GM18907 (cell line): Measurements from ENCODE around the gene TCERG1L.
"Not testable (repeated sequence)": the region's sequence is repeated elsewhere in the genome, so short reads cannot be mapped to it uniquely, and the experiment has no call there.

Experiments used
- ATAC-seq: cut with Tn5 transposase; IDR thresholded peaks from one replicate; pipeline ENCODE4 v1.9.1; 2021; ENCODE audit warnings: mild to moderate bottlenecking, moderate library complexity; ENCODE audit not compliant: unreplicated experiment

TCERG1L gene

DNA sequence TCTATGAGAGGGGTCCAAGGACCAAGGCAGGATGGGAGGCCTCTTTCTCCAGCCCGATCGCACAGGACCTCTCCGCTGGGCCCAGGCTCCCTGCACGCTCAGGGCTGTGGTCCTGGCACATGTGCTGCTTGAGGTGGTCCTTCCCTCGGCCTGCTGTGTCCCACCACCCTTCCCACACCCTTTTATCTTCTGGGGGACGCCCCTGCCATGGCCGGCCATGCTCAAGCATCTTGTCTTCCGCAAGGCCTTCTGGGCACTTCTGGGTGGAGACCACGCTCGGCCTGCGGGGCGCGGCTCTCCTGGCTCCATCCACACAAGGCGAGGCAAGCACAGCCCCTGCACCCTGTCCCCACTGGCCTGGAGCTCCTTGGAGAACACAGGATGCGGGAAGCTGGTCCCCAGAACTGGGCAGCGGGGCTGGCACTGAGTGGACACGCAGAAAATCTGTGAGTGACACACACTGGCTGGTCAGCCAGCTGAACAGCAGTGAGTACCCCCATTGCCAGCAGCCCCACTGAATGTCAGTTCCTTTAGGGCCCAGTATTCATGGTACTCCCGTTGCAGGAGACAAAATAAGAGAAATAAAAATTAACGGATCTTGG, 115.9 kb downstream of the TCERG1L start:
- no peak for ATAC-seq

DNA sequence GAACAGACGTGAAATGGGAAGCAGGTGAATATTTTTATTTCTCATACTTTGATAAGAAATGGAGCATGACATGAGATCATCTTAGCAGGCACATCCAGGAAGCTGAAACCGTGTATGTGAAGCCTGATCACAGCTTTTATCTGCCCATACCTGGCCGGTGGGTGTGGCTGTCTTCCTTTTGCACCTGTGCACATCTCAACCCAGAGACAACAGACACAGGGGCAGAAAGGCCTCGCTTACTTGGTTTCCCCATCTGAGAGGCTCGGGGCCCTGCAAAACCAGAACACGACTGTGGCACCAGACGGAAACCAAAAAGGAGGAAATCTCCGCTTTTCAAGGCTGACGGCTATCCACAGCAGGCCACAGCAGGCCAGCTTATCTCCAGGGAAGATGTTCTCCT, 116.4 kb downstream of the TCERG1L start:
- no peak for ATAC-seq

DNA sequence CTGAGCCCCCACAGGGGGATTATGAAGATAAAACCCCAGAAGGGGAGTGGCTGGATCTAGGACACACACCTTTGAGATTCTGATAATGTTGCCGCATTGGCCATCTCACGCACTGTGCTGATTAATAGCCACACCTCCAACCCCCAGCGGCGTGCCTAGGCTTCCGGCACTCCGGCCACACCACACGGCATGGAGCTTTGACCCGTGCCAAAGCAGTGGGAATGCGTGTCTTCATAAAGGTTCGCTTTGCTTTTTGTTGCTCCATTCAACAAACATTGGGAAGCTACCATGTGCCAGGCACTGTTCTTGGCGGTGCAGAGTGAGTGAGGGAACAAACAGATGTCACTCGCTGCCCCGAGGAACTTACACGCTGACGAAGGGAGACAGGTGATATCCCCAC, 117.6 kb downstream of the TCERG1L start:
- no peak for ATAC-seq

DNA sequence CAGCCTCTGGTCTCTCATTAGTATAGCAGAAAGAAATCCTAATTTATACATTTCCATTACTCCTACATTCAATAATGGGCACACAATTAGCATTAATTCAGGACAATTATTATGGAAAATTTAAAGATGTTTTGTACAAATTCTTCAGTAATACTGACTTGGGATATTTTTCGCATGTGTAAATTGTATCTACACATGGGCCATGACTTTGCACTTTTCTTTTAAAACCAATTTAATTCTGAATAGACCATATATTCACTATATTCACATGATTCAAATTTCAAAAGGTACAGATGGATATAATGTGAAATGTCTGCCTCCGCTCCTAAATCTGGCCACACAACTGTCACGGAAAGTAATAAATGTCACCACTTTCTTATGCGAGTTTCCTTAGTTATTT, 123.0 kb downstream of the TCERG1L start:
- ATAC-seq: no peak

DNA sequence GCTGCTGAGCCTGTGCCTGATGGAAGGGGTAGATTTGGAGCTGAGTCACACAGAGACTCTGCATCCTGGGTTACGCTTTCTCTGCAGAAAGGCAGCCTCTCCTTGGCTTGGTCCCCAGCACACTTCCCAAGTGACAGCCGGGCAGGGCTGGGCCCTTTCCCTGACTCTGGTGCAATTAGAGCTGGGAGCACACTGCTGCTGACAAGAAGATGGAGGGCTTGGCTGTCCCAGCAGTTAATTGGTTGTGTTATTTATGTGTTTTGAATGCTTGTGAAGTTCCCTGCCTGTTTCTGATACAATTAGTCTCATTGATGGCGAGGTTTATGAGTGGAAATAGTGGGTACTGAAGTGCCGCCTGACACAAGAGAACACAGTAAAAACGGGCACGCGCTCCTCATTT, 123.6 kb downstream of the TCERG1L start:
- no peak for ATAC-seq

DNA sequence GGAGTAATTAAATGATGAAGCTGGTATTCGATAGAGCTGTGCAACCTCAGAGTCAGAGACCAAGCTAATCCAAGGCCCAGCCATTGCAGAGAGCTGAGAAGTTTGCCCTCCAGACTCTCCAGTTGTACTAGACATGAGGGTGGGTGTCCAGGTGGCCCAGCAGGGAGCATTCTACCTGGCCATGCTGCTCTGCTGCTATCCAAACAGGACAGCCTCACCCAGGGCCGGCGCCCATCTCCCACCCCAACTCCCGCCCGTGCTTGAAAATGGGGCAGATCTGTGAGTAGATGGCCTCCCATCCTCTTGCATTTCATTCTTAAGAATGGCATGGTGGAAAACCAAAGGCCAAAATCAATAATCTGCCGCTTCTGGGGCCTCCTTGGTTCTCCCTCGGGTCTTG, 124.2 kb downstream of the TCERG1L start:
- no peak for ATAC-seq

DNA sequence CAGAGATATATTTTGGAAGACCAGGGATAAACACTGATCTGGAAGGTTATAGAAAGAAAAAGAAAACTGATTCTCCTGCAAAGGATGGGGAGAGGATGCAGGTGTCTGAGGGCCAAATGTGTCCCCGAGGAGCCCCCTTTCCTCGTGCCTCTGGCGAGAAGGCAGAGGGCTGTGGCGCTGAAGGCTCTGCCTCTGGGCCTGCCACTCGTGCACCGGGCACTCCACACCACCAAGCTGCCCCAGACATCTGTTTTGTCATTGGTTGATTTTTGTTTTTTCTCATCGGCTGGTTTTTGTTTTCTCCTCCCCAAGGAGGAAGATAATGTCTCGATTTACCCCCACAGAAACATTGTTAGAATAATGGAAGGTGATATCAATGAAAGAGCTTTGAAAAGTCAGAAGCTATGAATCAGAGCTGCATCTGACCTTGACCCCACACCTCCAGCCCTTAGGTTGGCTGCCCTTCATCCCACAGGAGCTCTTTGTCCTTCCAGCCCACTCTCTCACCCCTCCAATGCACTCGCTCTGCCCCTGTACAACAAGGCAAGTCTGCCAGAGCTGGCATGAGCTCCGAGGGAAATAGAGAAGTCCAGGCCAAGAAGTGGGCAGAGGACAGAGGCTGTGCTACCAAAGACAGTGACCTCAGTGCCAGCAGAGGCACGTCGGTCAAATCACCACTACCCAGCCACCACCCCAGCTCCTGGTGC, 124.8 kb downstream of the TCERG1L start:
- no peak for ATAC-seq

DNA sequence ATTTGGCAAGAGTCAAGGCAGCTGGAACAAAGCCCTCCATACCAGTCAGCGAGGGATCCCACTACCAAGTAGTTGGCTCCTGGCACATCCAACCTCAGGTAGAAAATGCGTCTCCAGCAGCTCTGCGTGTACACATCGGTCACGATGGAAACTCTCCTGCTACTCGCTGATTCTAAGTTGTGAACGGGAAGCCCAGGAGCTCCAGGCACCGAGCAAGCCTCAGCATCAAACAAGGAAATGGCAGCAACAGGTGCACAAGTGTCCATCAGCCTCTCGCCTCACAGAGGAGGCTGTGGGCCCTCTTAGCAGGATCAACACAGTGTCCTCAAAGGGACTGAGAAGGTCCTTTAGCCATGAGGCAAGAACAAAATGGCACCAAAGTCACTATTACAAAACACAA, 127.0 kb downstream of the TCERG1L start:
- ATAC-seq: no peak

DNA sequence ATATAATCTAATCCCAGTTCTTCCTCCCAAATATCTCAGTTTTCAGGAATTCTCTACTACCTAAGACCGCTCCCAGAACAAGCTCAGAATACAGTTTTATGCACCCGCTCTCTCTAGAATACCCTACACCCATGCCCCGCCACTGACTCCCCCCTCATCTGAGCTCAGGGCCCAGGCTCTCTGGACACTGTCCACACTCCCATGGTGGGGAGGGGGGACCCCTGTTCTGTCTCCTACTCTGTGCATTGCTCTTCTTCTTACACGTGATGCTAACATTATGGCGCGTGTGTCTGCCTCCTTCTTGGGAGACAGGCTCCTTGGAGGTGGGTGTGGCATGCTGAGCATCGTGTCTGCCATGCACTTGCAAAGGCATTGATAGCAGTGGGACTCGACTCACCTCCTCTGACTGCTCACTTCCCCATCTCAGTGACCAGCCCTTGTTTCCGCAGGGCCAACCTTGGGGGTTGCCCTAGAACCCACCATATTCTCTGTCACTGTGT, 127.9 kb downstream of the TCERG1L start:
- no peak for ATAC-seq

DNA sequence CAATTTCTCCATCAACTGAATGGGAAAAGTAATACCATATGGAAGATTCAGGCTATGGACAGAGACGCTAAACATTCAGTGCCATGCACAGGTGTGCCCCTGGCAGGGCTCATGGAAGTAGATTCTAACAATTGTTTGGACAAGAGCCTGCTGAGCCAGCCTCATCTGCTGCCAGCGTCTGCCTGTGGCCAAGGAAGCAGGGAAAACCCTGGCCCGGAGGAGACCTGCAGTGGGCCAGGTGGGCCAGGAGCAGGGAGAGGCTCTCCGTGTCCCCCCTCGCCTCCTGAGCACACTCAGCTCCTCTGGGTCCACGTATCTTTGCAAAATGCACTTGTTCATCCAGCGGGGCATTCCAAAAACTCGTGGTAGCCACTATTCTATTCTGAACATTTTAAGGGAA, 130.1 kb downstream of the TCERG1L start:
- no peak for ATAC-seq

DNA sequence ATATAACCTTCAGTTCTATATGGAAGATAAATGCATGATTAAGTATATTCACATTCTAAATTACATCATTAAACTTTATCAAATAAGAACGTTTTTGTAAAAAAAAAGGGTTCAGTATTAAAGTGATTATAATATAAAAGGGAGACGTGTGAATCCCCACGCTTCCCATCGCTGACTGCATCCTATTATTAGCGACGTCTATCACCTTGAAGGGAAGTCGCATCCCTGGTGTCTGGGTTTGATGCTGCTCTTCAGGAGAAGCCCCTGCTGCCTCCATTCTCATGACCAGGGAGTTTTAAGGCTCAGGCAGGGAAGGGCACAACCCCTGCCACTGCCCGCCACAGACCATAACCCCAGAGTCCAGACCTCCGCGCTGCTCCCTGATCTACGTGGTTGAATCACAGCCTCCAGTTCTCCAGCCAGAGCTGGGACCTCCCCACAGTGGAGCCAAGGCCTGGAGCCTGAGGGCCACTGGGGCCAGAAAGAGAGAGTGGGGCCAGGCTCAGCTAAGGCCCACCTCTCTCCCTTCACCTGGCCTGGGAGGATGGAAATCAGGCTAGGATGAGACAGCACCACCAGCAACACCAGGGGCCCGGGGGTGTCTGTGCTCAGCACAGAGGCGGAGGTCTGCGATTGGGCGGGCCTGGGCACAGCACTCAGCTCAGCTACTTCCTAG, 130.6 kb downstream of the TCERG1L start:
- ATAC-seq: no peak

DNA sequence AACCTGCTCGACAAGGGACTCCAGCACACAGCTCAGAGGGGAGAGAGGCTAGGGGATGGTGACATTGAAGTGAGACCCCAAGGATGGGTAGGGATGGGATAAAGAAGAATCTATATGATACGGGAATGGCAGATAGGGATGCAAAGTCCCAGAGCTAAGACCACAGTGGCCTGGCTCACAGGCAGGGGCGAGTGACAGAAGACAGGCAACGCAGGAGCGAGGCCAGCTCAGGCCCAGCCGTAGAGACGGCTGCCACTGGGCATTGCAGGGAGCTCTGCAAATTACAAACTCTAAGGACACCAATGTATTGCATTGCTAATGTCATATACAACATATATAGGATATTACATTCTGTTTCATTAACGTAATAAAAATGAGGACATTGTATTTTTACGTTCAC, 131.4 kb downstream of the TCERG1L start:
- ATAC-seq: no peak

DNA sequence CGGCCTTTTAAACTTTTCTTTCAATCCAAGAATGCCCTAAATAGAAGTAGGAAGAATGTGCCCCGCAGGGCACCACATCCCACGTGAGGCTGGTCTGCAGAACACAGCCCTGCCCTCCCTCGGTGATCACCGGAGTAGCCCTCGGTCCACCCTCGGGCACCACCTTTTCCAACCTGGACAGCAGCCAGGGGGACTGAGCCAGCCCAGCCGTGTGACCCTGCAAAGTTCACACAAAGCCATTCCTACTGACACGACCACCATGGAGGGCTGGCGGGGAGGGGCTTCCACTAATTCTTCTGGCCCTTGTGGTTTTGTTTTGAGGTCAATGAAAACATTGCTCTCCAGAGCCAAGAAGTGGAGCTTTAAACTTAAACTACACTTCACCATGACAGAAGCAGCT, 132.2 kb downstream of the TCERG1L start:
- ATAC-seq: no peak

DNA sequence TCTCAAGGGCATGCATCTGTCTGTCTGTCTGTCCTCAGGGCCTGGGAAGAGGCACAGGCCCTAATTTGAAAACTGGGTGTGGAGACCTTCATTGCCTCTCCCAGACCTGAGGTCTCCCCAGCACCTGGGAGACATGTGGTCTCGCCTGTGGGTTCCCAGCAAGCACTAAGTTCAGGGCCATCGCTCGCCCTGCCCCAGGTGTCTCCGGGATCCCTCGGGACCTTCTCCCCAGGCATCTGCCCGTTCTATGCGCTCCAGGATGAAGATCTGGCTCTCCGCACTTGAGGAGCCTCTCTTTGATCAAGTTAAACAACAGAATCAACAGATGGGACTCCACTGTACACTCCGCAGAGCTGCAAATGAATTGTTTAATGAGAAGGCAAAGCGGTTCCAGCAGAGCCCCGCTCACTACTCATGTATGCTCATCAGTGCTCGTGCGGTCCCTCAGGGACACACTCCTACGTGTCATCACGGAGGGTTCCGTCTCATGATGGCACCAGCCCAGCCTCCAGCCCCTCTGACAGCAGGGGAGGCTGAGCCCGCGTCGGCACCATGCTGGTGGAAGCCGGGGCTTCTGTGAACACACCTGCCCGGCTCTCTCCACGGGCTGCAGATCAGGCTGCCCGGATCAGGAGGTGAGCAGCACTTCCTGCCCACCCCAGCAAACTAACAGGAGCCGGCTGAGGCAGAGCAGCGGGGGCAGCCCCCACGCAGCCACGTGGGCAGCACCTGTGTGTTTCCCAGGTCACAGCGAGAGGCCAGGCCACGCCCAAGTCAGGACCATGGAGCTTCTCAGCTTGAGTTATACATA, 132.8 kb downstream of the TCERG1L start:
- ATAC-seq: no peak

DNA sequence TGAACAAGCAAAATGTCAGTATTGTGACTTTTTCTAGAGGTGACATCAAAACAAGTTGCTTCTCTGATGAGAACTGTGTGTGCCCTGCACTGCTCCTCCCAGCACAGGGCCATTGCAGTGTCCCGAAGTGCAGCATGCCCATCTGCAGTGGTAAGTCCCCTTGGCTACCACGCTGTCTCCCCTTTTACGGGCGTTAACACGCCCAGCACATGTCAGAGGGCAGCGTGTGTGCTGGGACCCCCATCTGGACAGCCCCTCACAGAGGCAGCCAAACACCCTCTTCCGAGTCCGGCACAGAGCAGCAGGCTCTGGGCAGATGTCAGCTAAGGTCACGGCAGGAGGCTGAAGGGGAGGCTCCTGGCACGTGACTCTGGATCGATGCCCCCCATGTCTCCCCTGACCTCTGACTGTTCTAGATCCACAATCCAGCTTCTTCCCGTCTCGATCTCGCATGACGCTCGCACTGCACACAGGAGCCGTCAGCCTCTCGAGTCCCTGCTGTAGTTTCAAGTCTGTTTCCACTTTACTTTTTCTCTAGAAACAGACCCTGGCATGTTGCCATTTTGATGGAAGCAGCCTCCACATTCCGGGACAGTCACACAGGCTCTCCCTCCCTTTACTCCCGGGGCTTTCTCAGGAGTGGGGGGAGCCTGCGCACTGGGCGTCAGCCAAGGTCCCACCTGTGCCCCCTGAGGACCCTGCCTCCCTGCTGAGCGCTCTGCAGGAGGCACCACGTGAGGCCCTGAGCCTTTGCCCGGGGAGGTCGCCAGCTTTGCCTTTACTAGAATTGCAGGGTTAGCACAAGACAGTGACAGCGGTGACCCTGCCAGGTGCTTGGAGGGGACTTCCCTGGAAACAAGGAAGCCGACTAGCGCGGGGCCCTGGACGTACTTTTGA, 133.8 kb downstream of the TCERG1L start:
- ATAC-seq: no peak

DNA sequence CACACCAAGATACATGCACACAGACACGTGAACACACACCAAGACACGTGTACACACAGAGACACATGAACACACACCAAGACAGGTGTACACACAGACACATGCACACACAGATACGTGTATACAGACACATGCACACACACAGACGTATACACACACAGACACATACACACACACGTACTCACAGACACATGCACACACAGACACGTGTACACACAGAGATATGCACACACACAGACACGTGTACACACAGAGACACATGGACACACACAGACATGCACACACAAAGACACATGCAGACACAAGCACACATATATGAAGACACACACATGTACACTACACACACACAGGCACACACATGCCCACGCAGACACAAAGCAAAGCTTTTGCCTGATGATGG, 134.6 kb downstream of the TCERG1L start:
- ATAC-seq: no peak

DNA sequence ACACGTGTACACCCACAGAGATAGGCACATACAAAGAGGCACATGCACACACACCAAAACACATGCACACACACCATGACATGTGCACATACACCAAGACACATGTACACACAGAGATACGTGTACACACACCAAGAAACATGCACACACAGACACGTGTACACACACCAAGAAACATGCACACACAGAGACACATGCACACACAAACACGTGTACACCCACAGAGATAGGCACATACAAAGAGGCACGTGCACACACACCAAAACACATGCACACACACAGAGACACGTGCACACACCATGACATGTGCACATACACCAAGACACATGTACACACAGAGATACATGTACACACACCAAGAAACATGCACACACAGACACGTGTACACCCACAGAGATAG, 135.2 kb downstream of the TCERG1L start:
- not testable (repeated sequence) for ATAC-seq

DNA sequence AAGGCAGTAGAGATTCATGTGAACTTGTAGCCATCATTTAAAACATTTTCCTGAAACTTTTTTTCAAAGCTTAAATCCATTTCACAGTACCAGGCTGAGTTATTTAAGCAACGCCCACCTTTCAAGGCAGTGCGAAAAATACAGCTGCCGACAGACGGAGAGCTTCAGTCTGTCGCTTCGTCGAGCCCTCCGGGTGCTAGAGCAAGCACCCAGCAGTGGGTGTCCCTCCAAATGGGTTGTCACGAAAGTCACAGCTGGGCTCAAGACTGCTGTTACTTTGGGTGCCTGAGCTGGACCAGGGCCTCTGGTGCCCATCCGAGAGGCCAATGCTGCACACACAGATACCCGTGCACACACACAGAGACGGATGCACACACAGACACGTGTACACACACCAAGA, 135.6 kb downstream of the TCERG1L start:
- ATAC-seq: no peak

DNA sequence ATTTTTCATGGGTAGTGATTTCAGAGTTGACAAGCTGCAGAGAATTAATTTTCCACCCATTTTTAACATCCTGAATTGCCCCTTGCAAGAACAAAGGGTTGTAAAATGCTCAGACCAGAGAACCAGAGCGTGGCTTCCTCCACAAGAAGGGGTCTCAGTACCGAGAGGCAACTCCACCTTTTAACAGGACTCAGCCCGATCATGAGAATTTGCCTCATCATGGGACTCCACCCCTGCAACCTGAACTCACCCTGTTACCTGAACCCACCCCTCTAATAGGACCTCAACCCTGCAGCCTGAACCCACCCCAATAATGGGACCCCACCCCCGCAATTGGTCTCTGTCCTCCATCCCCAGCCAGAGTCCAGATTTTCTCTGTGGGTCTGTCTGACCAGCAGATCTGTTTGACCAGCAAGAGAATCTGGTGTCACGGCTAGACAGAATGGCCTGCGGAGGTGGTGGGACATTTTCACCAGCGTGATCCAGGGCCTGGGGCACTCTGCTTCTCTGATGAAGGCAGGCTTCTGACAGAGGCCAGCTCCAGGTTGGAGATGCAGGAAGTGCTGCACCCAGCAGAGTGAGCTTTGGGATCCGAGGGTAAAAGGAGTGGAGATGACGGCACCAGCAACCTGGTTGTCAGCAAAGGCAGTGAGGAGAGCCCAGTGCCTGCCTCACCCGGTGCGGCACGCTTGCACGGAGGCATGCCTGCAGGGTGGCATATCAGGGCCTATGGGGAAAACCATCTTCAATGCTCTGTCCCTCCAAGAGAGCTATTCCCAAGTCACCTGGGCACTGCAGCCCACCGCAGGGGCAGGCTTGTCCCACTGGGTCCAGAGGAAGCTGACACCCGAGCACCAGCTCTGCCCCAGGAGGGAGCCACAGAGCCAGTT, 136.6 kb downstream of the TCERG1L start:
- no peak for ATAC-seq
